HepG2 (cell line): ENCODE results near the gene MMP24OS. TPM values are rescaled to one million over a fixed set of nuclear protein-coding genes. Genes with fewer than 3 reads are reported as not detected.

Experiments used
- ARNT2 ChIP-seq: sonication (generic); formaldehyde crosslinking; IDR thresholded peaks from 2 replicates; pipeline ENCODE4 v1.8.0; 2022; ENCODE audit warnings: mild to moderate bottlenecking, low read depth, missing genetic modification reagents, moderate library complexity
- CBX1 ChIP-seq: IDR thresholded peaks from one replicate; pipeline ENCODE4 v1.6.1; 2016; ENCODE audit warnings: antibody characterized with exemption, low read depth
- CREB3 ChIP-seq: sonication (generic); formaldehyde crosslinking; IDR thresholded peaks from 2 replicates; pipeline ENCODE4 v1.5.0; 2020; ENCODE audit warnings: missing genetic modification reagents
- ETV5 ChIP-seq: IDR thresholded peaks from 2 replicates; pipeline ENCODE4 v1.6.1; 2018; ENCODE audit warnings: missing biosample characterization, missing genetic modification reagents, inconsistent platforms, borderline replicate concordance
- FOXO1 ChIP-seq: sonication (generic); formaldehyde crosslinking; IDR thresholded peaks from 2 replicates; pipeline ENCODE4 v1.4.0; 2020; ENCODE audit warnings: missing genetic modification reagents
- GABPB1 ChIP-seq: IDR thresholded peaks from 2 replicates; pipeline ENCODE4 v1.6.1; 2016; ENCODE audit warnings: mild to moderate bottlenecking, missing genetic modification reagents, moderate library complexity, missing compliant biosample characterization
- HDAC6 ChIP-seq: fragments of 200-600 bp; sonication (generic); IDR thresholded peaks from 2 replicates; pipeline ENCODE4 v1.7.0; 2017; ENCODE audit warnings: mild to moderate bottlenecking, antibody characterized with exemption, low read length, low read depth
- HMG20B ChIP-seq: conservative IDR thresholded peaks from 2 replicates; pipeline ENCODE4 v1.6.1; 2016; ENCODE audit warnings: missing genetic modification reagents, missing compliant biosample characterization
- MXI1 ChIP-seq: IDR thresholded peaks from 3 replicates; pipeline ENCODE4 v1.6.1; 2012; ENCODE audit warnings: low read depth, low read length, inconsistent platforms, borderline replicate concordance
- NAIF1 ChIP-seq: sonication (generic); formaldehyde crosslinking; IDR thresholded peaks from 2 replicates; pipeline ENCODE4 v1.5.0; 2020; ENCODE audit warnings: mild to moderate bottlenecking, missing genetic modification reagents, borderline replicate concordance
- PRDM10 ChIP-seq: sonication (generic); formaldehyde crosslinking; IDR thresholded peaks from 2 replicates; pipeline ENCODE4 v1.4.0; 2020; ENCODE audit warnings: low read depth, missing genetic modification reagents
- RNF2 ChIP-seq: fragments of 450-650 bp; conservative IDR thresholded peaks from 2 replicates; pipeline ENCODE4 v1.6.1; 2016; ENCODE audit warnings: low read depth
- SMC3 ChIP-seq: IDR thresholded peaks from 2 replicates; pipeline ENCODE4 v1.6.1; 2011; ENCODE audit warnings: low read length, improper control_type of control experiment
- TCF7 ChIP-seq: sonication (generic); IDR thresholded peaks from 2 replicates; pipeline ENCODE4 v1.6.1; 2016; ENCODE audit warnings: antibody characterized with exemption, low read depth
- TEF ChIP-seq: sonication (generic); formaldehyde crosslinking; IDR thresholded peaks from 2 replicates; pipeline ENCODE4 v1.5.0; 2020; ENCODE audit warnings: missing genetic modification reagents
- TRIM22 ChIP-seq: fragments of 450-650 bp; IDR thresholded peaks from 2 replicates; pipeline ENCODE4 v1.6.1; 2017
- ZGPAT ChIP-seq: IDR thresholded peaks from 2 replicates; pipeline ENCODE4 v1.6.1; 2016; ENCODE audit warnings: mild to moderate bottlenecking
- ZNF160 ChIP-seq: sonication (generic); formaldehyde crosslinking; IDR thresholded peaks from 2 replicates; pipeline ENCODE4 v1.8.0; 2022; ENCODE audit warnings: mild to moderate bottlenecking, inconsistent platforms, missing genetic modification reagents
- ZNF232 ChIP-seq: sonication (generic); formaldehyde crosslinking; IDR thresholded peaks from 2 replicates; pipeline ENCODE4 v1.4.0; 2020; ENCODE audit warnings: missing genetic modification reagents, borderline replicate concordance
- ZNF260 ChIP-seq: sonication (generic); formaldehyde crosslinking; IDR thresholded peaks from 2 replicates; pipeline ENCODE4 v1.4.0; 2020; ENCODE audit warnings: missing genetic modification reagents, low read depth, mild to moderate bottlenecking, borderline replicate concordance
- ZNF572 ChIP-seq: sonication (generic); formaldehyde crosslinking; IDR thresholded peaks from 2 replicates; pipeline ENCODE4 v1.5.1; 2020; ENCODE audit warnings: mild to moderate bottlenecking, missing genetic modification reagents
- ZNF766 ChIP-seq: sonication (generic); formaldehyde crosslinking; IDR thresholded peaks from 2 replicates; pipeline ENCODE4 v1.5.0; 2020; ENCODE audit warnings: missing genetic modification reagents, borderline replicate concordance
- polyA plus RNA-seq, 8 experiments: library from polyadenylated mRNA; depleted of rRNA in 3 of 8; stranded (reverse) in 7 of 8; unstranded in 1 of 8; fragments of >200 nt; fragmentation: Illumina TruSeq in 4 of 8; extraction: Trizol in 4 of 8; gene quantifications; 2 replicates each; pipeline versions ENCODE4 v1.2.1 to v1.2.3, GENCODE V29; 2011 to 2016; ENCODE audit warnings: low read depth in 4 of 8, missing spikeins in 1 of 8, mixed read lengths in 1 of 8; ENCODE audit not compliant: insufficient read depth in 1 of 8
- total RNA-seq, 5 experiments: library from RNA; depleted of rRNA; stranded (reverse); fragments of >200 nt; fragmentation: Illumina TruSeq; extraction: Trizol; gene quantifications; 2 replicates each; pipeline ENCODE4 v1.2.3, GENCODE V29; 2016; ENCODE audit warnings: low read depth in 1 of 5

Gene MMP24OS
- total and polyA plus RNA-seq, 2 of the 13 experiments (the other 11 are each of a cell fraction or from before 2014, with no cell fraction given): 6.0 to 8.5 TPM

GRCh38 chr20:35305682-35306556 is 28.0 kb upstream of the MMP24OS start (continued):
- TF ChIP-seq GABPB1 (peak; percentile 60; the same call in 1 of the 2 replicates), ZNF572 (CRISPR knock-in tag) (no peak), FOXO1 (peak; percentile 43; the same call in 1 of the 2 replicates), TCF7 (peak; percentile 27; the same call in 1 of the 2 replicates), ARNT2 (no peak), RNF2 (peak; percentile 80; the same call in 1 of the 2 replicates), HDAC6 (no peak), CREB3 (no peak), NAIF1 (CRISPR knock-in tag) (no peak), SMC3 (peak; percentile 4; the same call in 1 of the 2 replicates), ZNF160 (no peak), CBX1 (no peak), ETV5 (CRISPR knock-in tag) (peak; percentile 71; the same call in 1 of the 2 replicates), ZGPAT (CRISPR knock-in tag) (peak; percentile 87), MXI1 (peak; percentile 92; the same call in 2 of the 3 replicates), ZNF232 (CRISPR knock-in tag) (no peak), PRDM10 (CRISPR knock-in tag) (peak; percentile 87), TRIM22 (no peak), ZNF766 (CRISPR knock-in tag) (no peak), ZNF260 (CRISPR knock-in tag) (no peak), HMG20B (CRISPR knock-in tag) (peak; percentile 58; the same call in 1 of the 2 replicates), TEF (CRISPR knock-in tag) (no peak)
